Measurements from ENCODE around the gene APAF1. TPM values are rescaled to one million over a fixed set of nuclear protein-coding genes. Genes with fewer than 3 reads are reported as not detected.
"Not testable (repeated sequence)": the region's sequence is repeated elsewhere in the genome, so short reads cannot be mapped to it uniquely, and the experiment has no call there.

The APAF1 gene
- total and polyA plus RNA-seq, 4 donors: 25.7 to 42.8 (median 40.3) TPM

- DNase-seq (ENCODE audit: low read depth in 4 of 6, low spot score in 6 of 6): no peak
- H3K36me3 ChIP-seq (ENCODE audit: control insufficient read depth, insufficient read depth, low read length): peaks cover 4% of the 10 kb centered on the region
Observed at GRCh38 chr12:98635657-98636323, 9.3 kb upstream of the APAF1 start.

GRCh38 chr12:98637068-98637467 is 8.0 kb upstream of the APAF1 start:
- Histone ChIP-seq H3K27me3 (ENCODE audit: control insufficient read depth, insufficient read depth, low read length) (no peaks in the 10 kb centered on the region), H3K4me1 (ENCODE audit: control insufficient read depth, insufficient read depth, low read length) (peaks cover 2% of the 10 kb centered on the region), H3K4me3 (ENCODE audit: low read depth, low read length) (no peak overlapping the region), H3K9me3 (ENCODE audit: control insufficient read depth, insufficient read depth, low read length) (no peaks in the 10 kb centered on the region), H3K36me3 (ENCODE audit: control insufficient read depth, insufficient read depth, low read length) (peaks cover 1% of the 10 kb centered on the region), H3K27ac (ENCODE audit: low read depth, low read length) (no peak overlapping the region)
- DNase-seq (ENCODE audit: low read depth in 4 of 6, low spot score in 6 of 6): no peak
- no CpG with 5 or more reads among the region's 2 CpGs for WGBS (ENCODE audit: insufficient coverage)

More at GRCh38 chr12:98635657-98636323, 9.3 kb upstream of the APAF1 start:
- Histone ChIP-seq H3K27ac (ENCODE audit: low read depth, low read length) (no peak overlapping the region), H3K4me1 (ENCODE audit: control insufficient read depth, insufficient read depth, low read length) (peaks cover 2% of the 10 kb centered on the region), H3K27me3 (ENCODE audit: control insufficient read depth, insufficient read depth, low read length) (no peaks in the 10 kb centered on the region), H3K4me3 (ENCODE audit: low read depth, low read length) (no peak overlapping the region), H3K9me3 (ENCODE audit: control insufficient read depth, insufficient read depth, low read length) (no peaks in the 10 kb centered on the region)
- 100% methylated on average over 2 of the region's 4 CpGs for WGBS (ENCODE audit: insufficient coverage)

GRCh38 chr12:98638009-98638408 is 7.1 kb upstream of the APAF1 start:
- Histone ChIP-seq H3K9me3 (ENCODE audit: control insufficient read depth, insufficient read depth, low read length) (no peaks in the 10 kb centered on the region), H3K4me3 (ENCODE audit: low read depth, low read length) (no peak overlapping the region), H3K4me1 (ENCODE audit: control insufficient read depth, insufficient read depth, low read length) (peaks cover 5% of the 10 kb centered on the region), H3K27me3 (ENCODE audit: control insufficient read depth, insufficient read depth, low read length) (no peaks in the 10 kb centered on the region), H3K27ac (ENCODE audit: low read depth, low read length) (no peak overlapping the region), H3K36me3 (ENCODE audit: control insufficient read depth, insufficient read depth, low read length) (no peaks in the 10 kb centered on the region)
- DNase-seq (ENCODE audit: low read depth in 4 of 6, low spot score in 6 of 6): no peak
- no CpG with 5 or more reads among the region's 2 CpGs for WGBS (ENCODE audit: insufficient coverage)

- peaks cover 13% of the 10 kb centered on the region for H3K4me1 ChIP-seq (ENCODE audit: control insufficient read depth, insufficient read depth, low read length)
- no peaks in the 10 kb centered on the region for H3K36me3 ChIP-seq (ENCODE audit: control insufficient read depth, insufficient read depth, low read length)
- H3K27ac ChIP-seq (ENCODE audit: low read depth, low read length): no peak overlapping the region
- DNase-seq (ENCODE audit: low read depth in 4 of 6, low spot score in 6 of 6): peak in 2 of 6 donors; percentile 8 to 80
- whole genome bisulfite sequencing (ENCODE audit: insufficient coverage): 45% methylated on average over 2 of the region's 3 CpGs
- no peaks in the 10 kb centered on the region for H3K27me3 ChIP-seq (ENCODE audit: control insufficient read depth, insufficient read depth, low read length)
- H3K4me3 ChIP-seq (ENCODE audit: low read depth, low read length): no peak overlapping the region
- no peaks in the 10 kb centered on the region for H3K9me3 ChIP-seq (ENCODE audit: control insufficient read depth, insufficient read depth, low read length)
Observed at GRCh38 chr12:98639491-98639890, 5.6 kb upstream of the APAF1 start.

GRCh38 chr12:98642801-98643200 is 2.3 kb upstream of the APAF1 start:
- not testable (repeated sequence) for DNase-seq (ENCODE audit: low read depth in 4 of 6, low spot score in 6 of 6); H3K36me3 ChIP-seq (ENCODE audit: control insufficient read depth, insufficient read depth, low read length); H3K27me3 ChIP-seq (ENCODE audit: control insufficient read depth, insufficient read depth, low read length); H3K27ac ChIP-seq (ENCODE audit: low read depth, low read length); H3K9me3 ChIP-seq (ENCODE audit: control insufficient read depth, insufficient read depth, low read length); H3K4me3 ChIP-seq (ENCODE audit: low read depth, low read length)
- 94% methylated on average over 3 of the region's 5 CpGs for WGBS (ENCODE audit: insufficient coverage)
- H3K4me1 ChIP-seq (ENCODE audit: control insufficient read depth, insufficient read depth, low read length): peaks cover 13% of the 10 kb centered on the region

GRCh38 chr12:98644433-98644711 is 718 bp upstream of the APAF1 start:
- DNase-seq (ENCODE audit: low read depth in 4 of 6, low spot score in 6 of 6): peak in 1 of 6 donors; percentile 10
- Histone ChIP-seq H3K27me3 (ENCODE audit: control insufficient read depth, insufficient read depth, low read length) (no peaks in the 10 kb centered on the region), H3K27ac (ENCODE audit: low read depth, low read length) (peak overlapping the region; percentile 87), H3K4me1 (ENCODE audit: control insufficient read depth, insufficient read depth, low read length) (peaks cover 11% of the 10 kb centered on the region), H3K9me3 (ENCODE audit: control insufficient read depth, insufficient read depth, low read length) (no peaks in the 10 kb centered on the region), H3K4me3 (ENCODE audit: low read depth, low read length) (peak overlapping the region; percentile 89), H3K36me3 (ENCODE audit: control insufficient read depth, insufficient read depth, low read length) (peaks cover 1% of the 10 kb centered on the region)
- 0% methylated on average over 20 of the region's 20 CpGs for WGBS (ENCODE audit: insufficient coverage)

- peak in 1 of 6 donors; percentile 28 for DNase-seq (ENCODE audit: low read depth in 4 of 6, low spot score in 6 of 6)
- H3K9me3 ChIP-seq (ENCODE audit: control insufficient read depth, insufficient read depth, low read length): no peaks in the 10 kb centered on the region
- H3K4me3 ChIP-seq (ENCODE audit: low read depth, low read length): peak overlapping the region; percentile 89
- peak overlapping the region; percentile 87 for H3K27ac ChIP-seq (ENCODE audit: low read depth, low read length)
- H3K36me3 ChIP-seq (ENCODE audit: control insufficient read depth, insufficient read depth, low read length): peaks cover 11% of the 10 kb centered on the region
- WGBS (ENCODE audit: insufficient coverage): under 1% methylated on average over 22 of the region's 24 CpGs
- H3K27me3 ChIP-seq (ENCODE audit: control insufficient read depth, insufficient read depth, low read length): no peaks in the 10 kb centered on the region
- peaks cover 11% of the 10 kb centered on the region for H3K4me1 ChIP-seq (ENCODE audit: control insufficient read depth, insufficient read depth, low read length)
Observed at GRCh38 chr12:98645572-98646067, 530 bp downstream of the APAF1 start.

- H3K27me3 ChIP-seq (ENCODE audit: control insufficient read depth, insufficient read depth, low read length): no peaks in the 10 kb centered on the region
- peak in 2 of 6 donors; percentile 16 to 18 for DNase-seq (ENCODE audit: low read depth in 4 of 6, low spot score in 6 of 6)
- H3K27ac ChIP-seq (ENCODE audit: low read depth, low read length): no peak overlapping the region
- peak overlapping the region; percentile 89 for H3K4me3 ChIP-seq (ENCODE audit: low read depth, low read length)
- H3K4me1 ChIP-seq (ENCODE audit: control insufficient read depth, insufficient read depth, low read length): peaks cover 11% of the 10 kb centered on the region
- H3K36me3 ChIP-seq (ENCODE audit: control insufficient read depth, insufficient read depth, low read length): peaks cover 11% of the 10 kb centered on the region
- H3K9me3 ChIP-seq (ENCODE audit: control insufficient read depth, insufficient read depth, low read length): no peaks in the 10 kb centered on the region
- WGBS (ENCODE audit: insufficient coverage): 22% methylated on average over 3 of the region's 8 CpGs
Observed at GRCh38 chr12:98646294-98647090, 1.4 kb downstream of the APAF1 start.

- Histone ChIP-seq H3K27me3 (ENCODE audit: control insufficient read depth, insufficient read depth, low read length) (no peaks in the 10 kb centered on the region), H3K9me3 (ENCODE audit: control insufficient read depth, insufficient read depth, low read length) (no peaks in the 10 kb centered on the region), H3K36me3 (ENCODE audit: control insufficient read depth, insufficient read depth, low read length) (peaks cover 21% of the 10 kb centered on the region), H3K4me3 (ENCODE audit: low read depth, low read length) (no peak overlapping the region), H3K4me1 (ENCODE audit: control insufficient read depth, insufficient read depth, low read length) (no peaks in the 10 kb centered on the region), H3K27ac (ENCODE audit: low read depth, low read length) (no peak overlapping the region)
- no peak for DNase-seq (ENCODE audit: low read depth in 4 of 6, low spot score in 6 of 6)
Observed at GRCh38 chr12:98651328-98651727, 6.2 kb downstream of the APAF1 start.

All from spinal cord (tissue), 10 donors.